ENCODE results near the gene WWC1.

WWC1 gene

DNA sequence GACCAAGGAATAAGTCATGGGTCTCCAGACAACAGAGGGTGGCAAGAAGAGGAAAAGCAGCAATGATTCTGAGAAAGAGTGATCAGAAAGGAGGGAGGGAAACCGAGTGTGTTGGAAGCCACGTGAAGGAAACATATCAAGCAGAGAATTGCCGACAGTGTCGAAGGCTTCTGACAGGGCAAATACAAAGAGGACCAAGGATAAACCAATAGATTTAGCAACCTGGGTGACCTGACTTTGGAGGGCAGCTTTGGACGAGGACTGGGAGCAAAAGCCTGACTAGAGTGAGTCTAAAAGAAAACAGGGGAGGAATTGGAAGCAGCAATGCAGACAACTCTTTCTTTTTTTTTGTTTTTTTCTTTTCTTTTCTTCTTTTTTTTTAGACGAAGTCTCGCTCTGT, 83.8 kb downstream of the WWC1 start:
- no peak overlapping the region for H3K27ac Mint-ChIP-seq
- TF ChIP-seq, protein P1, sequence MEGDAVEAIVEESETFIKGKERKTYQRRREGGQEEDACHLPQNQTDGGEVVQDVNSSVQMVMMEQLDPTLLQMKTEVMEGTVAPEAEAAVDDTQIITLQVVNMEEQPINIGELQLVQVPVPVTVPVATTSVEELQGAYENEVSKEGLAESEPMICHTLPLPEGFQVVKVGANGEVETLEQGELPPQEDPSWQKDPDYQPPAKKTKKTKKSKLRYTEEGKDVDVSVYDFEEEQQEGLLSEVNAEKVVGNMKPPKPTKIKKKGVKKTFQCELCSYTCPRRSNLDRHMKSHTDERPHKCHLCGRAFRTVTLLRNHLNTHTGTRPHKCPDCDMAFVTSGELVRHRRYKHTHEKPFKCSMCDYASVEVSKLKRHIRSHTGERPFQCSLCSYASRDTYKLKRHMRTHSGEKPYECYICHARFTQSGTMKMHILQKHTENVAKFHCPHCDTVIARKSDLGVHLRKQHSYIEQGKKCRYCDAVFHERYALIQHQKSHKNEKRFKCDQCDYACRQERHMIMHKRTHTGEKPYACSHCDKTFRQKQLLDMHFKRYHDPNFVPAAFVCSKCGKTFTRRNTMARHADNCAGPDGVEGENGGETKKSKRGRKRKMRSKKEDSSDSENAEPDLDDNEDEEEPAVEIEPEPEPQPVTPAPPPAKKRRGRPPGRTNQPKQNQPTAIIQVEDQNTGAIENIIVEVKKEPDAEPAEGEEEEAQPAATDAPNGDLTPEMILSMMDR (IDR thresholded peaks at IDR 0.05; ENCODE audit: unreplicated experiment in 3 of 3), result no peak
- no peaks in the 10 kb centered on the region for H3K4me1 Mint-ChIP-seq
- no peaks in the 10 kb centered on the region for H3K9me3 Mint-ChIP-seq
- no peaks in the 10 kb centered on the region for H3K27me3 Mint-ChIP-seq (ENCODE audit: low read depth)
- no peak overlapping the region for H3K4me3 Mint-ChIP-seq
- H3K36me3 Mint-ChIP-seq (ENCODE audit: low read depth), result no peaks in the 10 kb centered on the region

DNA sequence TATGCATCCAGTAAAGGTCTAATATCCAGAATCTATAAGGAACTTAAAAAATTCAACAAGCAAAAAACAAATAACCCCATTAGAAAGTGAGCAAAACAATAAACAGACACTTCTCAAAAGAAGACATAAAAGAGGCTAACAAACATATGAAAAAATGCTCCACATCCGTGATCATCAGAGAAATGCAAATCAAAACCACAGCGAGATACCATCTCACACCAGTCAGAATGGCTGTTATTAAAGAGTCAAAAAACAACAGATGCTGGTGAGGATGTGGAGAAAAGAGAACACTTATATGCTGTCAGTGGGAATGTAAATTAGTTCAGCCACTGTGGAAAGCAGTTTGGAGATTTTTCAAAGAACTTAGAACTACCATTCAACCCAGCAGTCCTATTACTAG, 86.1 kb downstream of the WWC1 start:
- Mint-ChIP-seq H3K36me3 (ENCODE audit: low read depth) (no peaks in the 10 kb centered on the region), H3K27me3 (ENCODE audit: low read depth) (no peaks in the 10 kb centered on the region), H3K9me3 (no peaks in the 10 kb centered on the region), H3K27ac (no peak overlapping the region), H3K4me3 (no peak overlapping the region), H3K4me1 (peaks cover 7% of the 10 kb centered on the region)
- TF ChIP-seq, protein P1 (IDR thresholded peaks at IDR 0.05; ENCODE audit: unreplicated experiment in 3 of 3), result no peak

DNA sequence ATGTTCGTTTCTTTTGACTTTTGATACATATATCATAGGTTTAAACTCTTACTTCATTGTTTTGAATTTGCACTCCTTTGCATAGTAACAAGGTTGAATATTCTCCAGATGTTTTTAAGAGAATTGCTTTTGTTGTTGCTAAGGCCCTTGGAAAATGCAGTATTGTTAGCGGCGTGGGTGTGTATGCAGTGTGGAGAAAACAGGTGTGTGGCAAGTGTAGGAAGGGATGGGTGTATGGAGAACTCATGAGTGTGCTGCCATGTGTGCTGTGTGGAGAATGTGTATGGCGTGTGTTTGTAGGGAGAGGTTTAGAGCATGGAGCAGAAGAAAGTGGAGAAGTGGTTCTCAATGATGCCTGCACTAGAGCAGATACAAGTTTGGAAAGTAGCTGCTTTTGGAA, 87.3 kb downstream of the WWC1 start:
- TF ChIP-seq, protein P1 (IDR thresholded peaks at IDR 0.05; ENCODE audit: unreplicated experiment in 3 of 3), result no peak
- no peak overlapping the region for H3K27ac Mint-ChIP-seq
- H3K36me3 Mint-ChIP-seq (ENCODE audit: low read depth), result no peaks in the 10 kb centered on the region
- H3K4me1 Mint-ChIP-seq, result peaks cover 9% of the 10 kb centered on the region
- no peaks in the 10 kb centered on the region for H3K9me3 Mint-ChIP-seq
- no peaks in the 10 kb centered on the region for H3K27me3 Mint-ChIP-seq (ENCODE audit: low read depth)
- no peak overlapping the region for H3K4me3 Mint-ChIP-seq

DNA sequence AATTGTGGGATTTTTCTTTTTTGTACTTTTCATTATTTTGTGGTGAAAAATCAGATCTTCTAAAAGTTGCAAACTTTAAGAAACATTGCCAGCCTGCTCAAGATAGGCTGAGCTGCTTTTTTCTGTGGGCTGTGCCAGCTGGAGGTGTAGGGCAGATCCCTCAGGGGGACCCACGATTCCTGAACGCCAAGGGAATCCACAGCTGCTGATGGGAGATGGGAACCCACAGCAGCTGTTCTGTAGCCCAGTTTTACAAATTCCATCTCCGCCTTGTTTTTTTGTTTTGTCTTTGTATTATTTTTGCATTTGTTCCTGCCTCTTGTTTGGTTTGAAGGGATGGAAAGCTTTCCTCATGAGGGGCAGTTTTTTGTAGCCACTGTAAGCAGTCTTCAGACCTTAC, 91.0 kb downstream of the WWC1 start:
- Mint-ChIP-seq H3K4me1 (peaks cover 9% of the 10 kb centered on the region), H3K9me3 (peaks cover 5% of the 10 kb centered on the region), H3K27me3 (ENCODE audit: low read depth) (no peaks in the 10 kb centered on the region), H3K27ac (no peak overlapping the region), H3K4me3 (no peak overlapping the region), H3K36me3 (ENCODE audit: low read depth) (peaks cover 10% of the 10 kb centered on the region)
- TF ChIP-seq, protein P1 (IDR thresholded peaks at IDR 0.05; ENCODE audit: unreplicated experiment in 3 of 3), result no peak

DNA sequence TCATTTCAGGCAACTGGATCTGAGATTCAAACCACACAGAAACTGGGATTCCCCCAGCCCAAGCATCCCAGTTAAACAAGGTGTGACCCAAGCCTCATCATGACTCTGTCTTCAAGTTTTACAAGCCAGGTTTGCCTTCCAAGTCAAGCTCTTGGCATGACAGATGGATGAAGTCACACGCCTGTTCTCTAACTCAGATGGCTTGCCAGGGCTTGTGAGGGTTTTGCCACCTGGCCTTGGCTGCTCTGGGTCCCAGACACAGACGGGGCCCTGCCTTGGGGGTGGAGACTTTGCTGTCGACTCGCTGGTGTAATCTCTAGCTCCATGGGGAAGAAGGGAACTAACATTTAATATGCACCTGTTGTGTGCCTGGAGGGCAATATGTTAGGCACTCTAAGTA, 99.0 kb downstream of the WWC1 start:
- H3K27me3 Mint-ChIP-seq (ENCODE audit: low read depth), result no peaks in the 10 kb centered on the region
- TF ChIP-seq, protein P1 (IDR thresholded peaks at IDR 0.05; ENCODE audit: unreplicated experiment in 3 of 3), result no peak
- H3K9me3 Mint-ChIP-seq, result peaks cover 13% of the 10 kb centered on the region
- no peak overlapping the region for H3K27ac Mint-ChIP-seq
- no peaks in the 10 kb centered on the region for H3K4me1 Mint-ChIP-seq
- peaks cover 24% of the 10 kb centered on the region for H3K36me3 Mint-ChIP-seq (ENCODE audit: low read depth)
- no peak overlapping the region for H3K4me3 Mint-ChIP-seq

DNA sequence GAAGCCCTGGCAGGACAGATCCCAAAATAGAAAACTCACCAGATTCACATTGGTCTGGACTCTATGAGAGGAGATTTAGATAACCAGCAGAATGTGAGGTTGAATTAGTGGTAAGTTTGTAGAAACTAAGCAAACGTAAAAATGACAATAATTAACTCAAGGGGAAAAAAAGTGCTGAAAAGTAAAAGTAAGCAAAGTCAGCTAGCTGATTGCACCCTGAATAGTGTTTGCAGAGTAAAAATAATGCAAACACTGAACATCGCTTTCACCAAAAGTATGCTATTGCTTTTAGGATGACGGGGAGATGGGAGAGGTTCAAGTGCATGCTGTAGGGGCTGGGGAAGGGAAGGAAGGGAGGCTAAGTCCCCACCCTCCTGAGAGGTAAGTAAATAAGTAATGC, 102.3 kb downstream of the WWC1 start:
- peaks cover 10% of the 10 kb centered on the region for H3K9me3 Mint-ChIP-seq
- no peak overlapping the region for H3K27ac Mint-ChIP-seq
- peaks cover 17% of the 10 kb centered on the region for H3K36me3 Mint-ChIP-seq (ENCODE audit: low read depth)
- TF ChIP-seq, protein P1 (IDR thresholded peaks at IDR 0.05; ENCODE audit: unreplicated experiment in 3 of 3), result no peak
- H3K4me1 Mint-ChIP-seq, result no peaks in the 10 kb centered on the region
- H3K27me3 Mint-ChIP-seq (ENCODE audit: low read depth), result no peaks in the 10 kb centered on the region
- H3K4me3 Mint-ChIP-seq, result no peak overlapping the region
